PC-9 (cell line): ENCODE results near the gene COPRS. TPM values are rescaled to one million over a fixed set of nuclear protein-coding genes. Genes with fewer than 3 reads are reported as not detected.

Source experiments
- BruUV-seq: library from RNA; stranded (reverse); fragments of 400-500 nt; replicated peaks from 2 replicates; lab custom pipeline; 2021; lab: Mats Ljungman, UMichigan
- CTCF ChIA-PET: fragments of 300-600 bp; sonication (Branson Sonifier 250); formaldehyde crosslinking; loops from one replicate; lab custom pipeline; 2022; ENCODE audit warnings: antibody characterized with exemption; lab: Charles Lee
- POLR2A ChIA-PET: fragments of 300-600 bp; sonication (Branson Sonifier 250); formaldehyde crosslinking; loops from one replicate; lab custom pipeline; 2022; ENCODE audit warnings: antibody characterized with exemption; ENCODE audit not compliant: unreplicated experiment; lab: Charles Lee
- DNase-seq, 2 experiments: peaks; one replicate each; pipeline versions ENCODE4 v3.0.0 to v3.0.0-alpha.2; 2015 to 2022; ENCODE audit warnings: mixed read lengths in 1 of 2
- H2AFZ ChIP-seq: fragments of 200-600 bp; sonication (generic); 2 replicates; pipeline ENCODE4 v1.8.1; 2017; ENCODE audit warnings: antibody characterized with exemption
- H3F3A ChIP-seq: fragments of 200-600 bp; sonication (generic); 2 replicates; pipeline ENCODE4 v1.8.1; 2017; ENCODE audit warnings: antibody characterized with exemption, mild to moderate bottlenecking, low read depth; ENCODE audit not compliant: insufficient read depth
- H3K27ac ChIP-seq: fragments of 200-600 bp; sonication (generic); 2 replicates; pipeline ENCODE4 v1.6.1; 2016; ENCODE audit warnings: mixed run types
- H3K27me3 ChIP-seq: fragments of 200-600 bp; sonication (generic); 2 replicates; pipeline ENCODE4 v1.6.1; 2016; ENCODE audit warnings: low read depth, mixed run types; ENCODE audit not compliant: insufficient read depth
- H3K36me3 ChIP-seq: fragments of 200-600 bp; sonication (generic); 2 replicates; pipeline ENCODE4 v1.6.1; 2016; ENCODE audit warnings: low read depth, mixed run types
- H3K4me1 ChIP-seq: fragments of 200-600 bp; sonication (generic); replicated peaks from 2 replicates; pipeline ENCODE4 v1.6.1; 2016; ENCODE audit warnings: mixed run types; ENCODE audit not compliant: insufficient read depth
- H3K4me2 ChIP-seq: fragments of 200-600 bp; sonication (generic); 2 replicates; pipeline ENCODE4 v1.6.1; 2017; ENCODE audit warnings: mixed run types
- H3K4me3 ChIP-seq: fragments of 200-600 bp; sonication (generic); 2 replicates; pipeline ENCODE4 v1.6.1; 2016; ENCODE audit warnings: mixed run types
- H3K79me2 ChIP-seq: fragments of 200-600 bp; sonication (generic); 2 replicates; pipeline ENCODE4 v1.6.1; 2017; ENCODE audit warnings: low read depth, mixed run types
- H3K9me2 ChIP-seq: fragments of 200-600 bp; sonication (generic); 2 replicates; pipeline ENCODE4 v1.8.1; 2017; ENCODE audit warnings: mild to moderate bottlenecking; ENCODE audit not compliant: insufficient read depth
- H3K9me3 ChIP-seq: fragments of 200-600 bp; sonication (generic); 2 replicates; pipeline ENCODE4 v1.8.1; 2016; ENCODE audit warnings: low read depth; ENCODE audit not compliant: insufficient read depth
- H4K20me1 ChIP-seq: fragments of 200-600 bp; sonication (generic); 2 replicates; pipeline ENCODE4 v1.8.1; 2017; ENCODE audit not compliant: insufficient read depth
- CTCF ChIP-seq: fragments of 200-600 bp; sonication (generic); conservative IDR thresholded peaks from 2 replicates; pipeline ENCODE4 v1.6.1; 2017; ENCODE audit warnings: mixed run types, antibody characterized with exemption, mild to moderate bottlenecking, moderate library complexity
- EZH2 ChIP-seq: fragments of 200-600 bp; sonication (generic); IDR thresholded peaks from 2 replicates; pipeline ENCODE4 v1.8.0; 2017; ENCODE audit warnings: antibody characterized with exemption, low read depth
- intact Hi-C: fragments of 100-400 bp; cut with micrococcal nuclease; formaldehyde crosslinking; loops from one replicate; pipeline ENCODE4 v1.10.0; 2022; ENCODE audit not compliant: unreplicated experiment
- total RNA-seq: library from RNA; stranded (reverse); gene quantifications from 2 replicates; pipeline ENCODE4 v1.2.3, GENCODE V29; 2021

Gene COPRS
- total RNA-seq, 1 experiment from 2014 or later: 48.3 TPM

- CTCF ChIA-PET: interaction anchor here (0.7 kb wide), 1 partner anchor 42 kb away, joined by 6 read pairs; the partner anchor contains the start of gene UTP6
- peaks cover 18% of the 10 kb centered on the region for H3F3A ChIP-seq
- intact Hi-C loops: no loop called here
Observed at GRCh38 chr17:31859487-31860008, 504 bp upstream of the COPRS start.

GRCh38 chr17:31857920-31858641, 963 bp downstream of the COPRS start:
- BruUV-seq: TSS peak; percentile 30
- no peaks in the 10 kb centered on the region for H3K9me3 ChIP-seq
- H3K9me2 ChIP-seq: no peaks in the 10 kb centered on the region
- peak overlapping the region; percentile 91 for H3K4me2 ChIP-seq
- H3K4me3 ChIP-seq: peak overlapping the region; percentile 63
- peaks cover 20% of the 10 kb centered on the region for H3K79me2 ChIP-seq
- intact Hi-C loops: no loop called here
- peaks cover 7% of the 10 kb centered on the region for H4K20me1 ChIP-seq
- no peaks in the 10 kb centered on the region for H3K36me3 ChIP-seq
- no peak for TF ChIP-seq CTCF
- H2AFZ ChIP-seq: peak overlapping the region; percentile 79
- peaks cover 20% of the 10 kb centered on the region for H3K4me1 ChIP-seq
- ChIA-PET POLR2A (interaction anchor here (0.6 kb wide), 1 partner anchor 277 kb away, joined by 3 read pairs; no protein-coding TSS in a partner anchor), CTCF (interaction anchor here (0.6 kb wide), 1 partner anchor 12 kb away, joined by 3 read pairs; no protein-coding TSS in a partner anchor)
- H3K27me3 ChIP-seq: no peaks in the 10 kb centered on the region
- no peak for DNase-seq
- H3F3A ChIP-seq: peaks cover 18% of the 10 kb centered on the region
- H3K27ac ChIP-seq: no peak overlapping the region

More at GRCh38 chr17:31859487-31860008, 504 bp upstream of the COPRS start:
- H3K36me3 ChIP-seq: peaks cover 13% of the 10 kb centered on the region; the same call in 1 of the 2 replicates
- no peaks in the 10 kb centered on the region for H3K27me3 ChIP-seq
- no peak for DNase-seq
- no TSS peak for BruUV-seq
- H3K27ac ChIP-seq: no peak overlapping the region
- peaks cover 7% of the 10 kb centered on the region for H4K20me1 ChIP-seq
- peak overlapping the region; percentile 100 for H3K4me2 ChIP-seq
- H2AFZ ChIP-seq: peak overlapping the region; percentile 75; the same call in 1 of the 2 replicates
- peaks cover 20% of the 10 kb centered on the region for H3K79me2 ChIP-seq
- no peaks in the 10 kb centered on the region for H3K9me3 ChIP-seq
- TF ChIP-seq EZH2: no peak
- TF ChIP-seq CTCF: no peak
- H3K4me3 ChIP-seq: peak overlapping the region; percentile 72
- no peaks in the 10 kb centered on the region for H3K9me2 ChIP-seq
- POLR2A ChIA-PET: interaction anchor here (0.5 kb wide), 2 partner anchors 29 to 302 kb away, joined by 3 to 7 read pairs; no protein-coding TSS in a partner anchor
- peaks cover 20% of the 10 kb centered on the region for H3K4me1 ChIP-seq

- H3K27me3 ChIP-seq: no peaks in the 10 kb centered on the region
- H3K9me2 ChIP-seq: no peaks in the 10 kb centered on the region
- TF ChIP-seq EZH2: no peak
- no peak for TF ChIP-seq CTCF
- no peak overlapping the region for H3K4me3 ChIP-seq
- H2AFZ ChIP-seq: no peak overlapping the region
- peaks cover 20% of the 10 kb centered on the region for H3K79me2 ChIP-seq
- POLR2A ChIA-PET: no interaction called here
- no peaks in the 10 kb centered on the region for H3K9me3 ChIP-seq
- H4K20me1 ChIP-seq: peaks cover 7% of the 10 kb centered on the region
- intact Hi-C loops: no loop called here
- H3K36me3 ChIP-seq: no peaks in the 10 kb centered on the region
- no peak overlapping the region for H3K27ac ChIP-seq
- DNase-seq: no peak
- peaks cover 18% of the 10 kb centered on the region for H3F3A ChIP-seq
- BruUV-seq: no TSS peak
- peaks cover 20% of the 10 kb centered on the region for H3K4me1 ChIP-seq
- CTCF ChIA-PET: interaction anchor here (0.6 kb wide), 1 partner anchor 971 kb away, joined by 3 read pairs; no protein-coding TSS in a partner anchor
- no peak overlapping the region for H3K4me2 ChIP-seq
Observed at GRCh38 chr17:31856750-31857149, 2.3 kb downstream of the COPRS start.
